Ectodermal cell (in vitro differentiated cells): ENCODE results near the gene GBP5.
"Not testable (repeated sequence)": the region's sequence is repeated elsewhere in the genome, so short reads cannot be mapped to it uniquely, and the experiment has no call there.

Experiments
- H3K27ac ChIP-seq: 2 replicates; pipeline ENCODE4 v1.7.0; 2013; ENCODE audit warnings: mild to moderate bottlenecking, low read depth, low read length; ENCODE audit not compliant: insufficient read depth, poor library complexity, severe bottlenecking
- H3K27me3 ChIP-seq: 2 replicates; pipeline ENCODE4 v1.7.0; 2013; ENCODE audit warnings: mild to moderate bottlenecking, low read length; ENCODE audit not compliant: insufficient read depth, control insufficient read depth, poor library complexity, severe bottlenecking
- H3K36me3 ChIP-seq: one replicate; pipeline ENCODE4 v1.7.0; 2013; ENCODE audit warnings: low read length; ENCODE audit not compliant: control insufficient read depth, insufficient read depth
- H3K4me1 ChIP-seq: one replicate; pipeline ENCODE4 v1.7.0; 2013; ENCODE audit warnings: low read length; ENCODE audit not compliant: control insufficient read depth, insufficient read depth
- H3K4me3 ChIP-seq: 2 replicates; pipeline ENCODE4 v1.7.0; 2013; ENCODE audit warnings: low read depth, low read length, control low read depth; ENCODE audit not compliant: insufficient read depth
- H3K9me3 ChIP-seq: 2 replicates; pipeline ENCODE4 v1.7.0; 2013; ENCODE audit warnings: mild to moderate bottlenecking, low read length, moderate library complexity; ENCODE audit not compliant: control insufficient read depth
- WGBS, 2 experiments: methylation state at CpG; one replicate each; pipeline ENCODE4 v1.1.7; 2013; ENCODE audit warnings: missing lambda C conversion rate in 2 of 2; 5-methylcytosine and 5-hydroxymethylcytosine counted together

Gene GBP5

GRCh38 chr1:89262643-89263042 is 10.0 kb downstream of the GBP5 start:
- Histone ChIP-seq H3K36me3 (no peaks in the 10 kb centered on the region), H3K4me1 (no peaks in the 10 kb centered on the region), H3K27ac (no peak overlapping the region), H3K4me3 (no peak overlapping the region), H3K27me3 (no peaks in the 10 kb centered on the region), H3K9me3 (no peaks in the 10 kb centered on the region)
- 100% methylated on average over 2 of the region's 2 CpGs for WGBS, 2 experiments

DNA sequence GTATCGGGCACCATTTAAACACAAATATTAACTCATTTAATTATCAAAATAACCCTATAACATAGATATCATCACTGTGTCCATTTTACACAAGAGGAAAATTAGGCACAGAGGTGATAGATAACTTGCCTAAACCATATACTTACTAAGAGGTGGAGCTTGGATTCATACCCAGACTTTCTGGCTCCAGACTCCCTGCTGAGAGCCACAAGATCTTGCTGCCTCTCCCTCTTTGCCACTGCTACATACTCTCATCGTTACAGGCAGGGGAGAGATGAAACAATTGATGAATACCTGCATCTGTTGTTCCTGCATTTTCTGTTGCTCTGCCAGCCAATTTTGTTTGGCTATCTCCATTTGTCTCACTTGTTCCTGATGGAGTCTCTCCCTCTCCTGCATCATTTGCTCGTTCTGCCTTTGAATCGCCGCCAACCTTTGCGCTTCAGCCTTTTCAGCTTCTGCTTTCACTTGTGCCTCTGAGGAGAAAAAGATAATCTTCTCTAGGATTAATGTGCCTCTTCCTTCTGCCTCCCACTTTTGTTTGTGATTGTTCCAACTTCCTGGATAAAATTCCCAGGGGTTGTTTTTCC is 10.6 kb downstream of the GBP5 start:
- no peaks in the 10 kb centered on the region for H3K9me3 ChIP-seq
- WGBS, 2 experiments, result 82 to 88% methylated on average over 6 of the region's 6 CpGs

DNA sequence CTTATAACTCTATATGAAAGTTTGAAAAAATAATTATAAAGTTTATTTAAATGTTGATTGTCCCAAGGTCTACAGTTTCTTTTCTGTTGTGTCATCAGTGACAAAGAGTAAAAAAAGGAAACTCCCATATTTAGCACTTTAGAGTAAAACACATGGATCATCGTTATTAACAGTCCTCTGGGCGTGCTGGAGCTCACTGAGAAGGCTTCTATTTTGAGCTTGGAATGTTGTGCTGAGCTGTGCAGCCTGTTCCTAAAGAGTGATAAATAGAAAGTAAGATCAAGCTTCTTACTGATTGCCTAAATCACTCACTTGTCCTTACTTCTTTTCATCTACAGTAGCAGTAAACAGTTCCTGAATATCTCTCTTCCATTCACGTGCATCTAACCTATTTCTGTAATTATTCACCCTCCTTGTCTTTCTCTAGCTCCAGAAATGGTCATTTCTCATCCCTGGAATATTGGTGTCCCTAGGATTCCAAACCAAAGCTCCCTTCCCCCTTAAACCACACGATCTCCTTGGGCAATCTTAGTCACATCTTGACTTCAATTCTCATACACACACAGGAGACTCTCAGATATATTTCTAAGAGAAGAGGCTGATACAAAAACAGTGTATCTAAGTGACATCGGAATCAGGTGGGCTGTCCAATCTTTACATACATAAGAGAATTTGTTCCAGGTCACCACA is 11.9 kb downstream of the GBP5 start:
- 89 to 92% methylated on average over 5 of the region's 5 CpGs for WGBS, 2 experiments
- H3K36me3 ChIP-seq, result no peaks in the 10 kb centered on the region
- no peaks in the 10 kb centered on the region for H3K4me1 ChIP-seq
- no peaks in the 10 kb centered on the region for H3K27me3 ChIP-seq
- no peaks in the 10 kb centered on the region for H3K9me3 ChIP-seq
- no peak overlapping the region for H3K27ac ChIP-seq
- H3K4me3 ChIP-seq, result no peak overlapping the region

More for the DNA sequence above, 10.6 kb downstream of the GBP5 start:
- H3K27me3 ChIP-seq, result no peaks in the 10 kb centered on the region
- no peak overlapping the region for H3K27ac ChIP-seq
- H3K4me1 ChIP-seq, result no peaks in the 10 kb centered on the region
- H3K4me3 ChIP-seq, result no peak overlapping the region
- H3K36me3 ChIP-seq, result no peaks in the 10 kb centered on the region

DNA sequence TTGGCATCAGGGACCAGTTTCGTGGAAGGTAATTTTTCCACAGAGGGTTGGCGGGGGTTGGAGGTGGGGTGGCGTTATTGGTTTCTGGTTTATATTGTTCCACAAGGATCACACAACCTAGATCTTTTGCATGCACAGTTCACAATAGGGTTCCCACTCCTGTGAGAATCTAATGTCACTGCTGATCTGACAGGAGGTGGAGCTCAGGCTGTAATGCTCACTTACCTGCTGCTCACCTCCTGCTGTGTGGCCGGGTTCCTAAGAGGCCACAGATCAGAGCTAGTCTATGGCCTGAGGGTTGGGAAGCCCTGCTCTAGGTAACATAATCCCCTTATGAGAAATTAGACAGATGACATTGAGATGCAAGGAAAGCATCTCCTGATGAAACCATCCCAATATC is 12.6 kb downstream of the GBP5 start:
- H3K4me1 ChIP-seq, result no peaks in the 10 kb centered on the region
- 74 to 81% methylated on average over 3 to 4 of the region's 4 CpGs for WGBS, 2 experiments
- no peak overlapping the region for H3K27ac ChIP-seq
- H3K4me3 ChIP-seq, result no peak overlapping the region
- H3K9me3 ChIP-seq, result no peaks in the 10 kb centered on the region
- H3K36me3 ChIP-seq, result no peaks in the 10 kb centered on the region
- no peaks in the 10 kb centered on the region for H3K27me3 ChIP-seq

DNA sequence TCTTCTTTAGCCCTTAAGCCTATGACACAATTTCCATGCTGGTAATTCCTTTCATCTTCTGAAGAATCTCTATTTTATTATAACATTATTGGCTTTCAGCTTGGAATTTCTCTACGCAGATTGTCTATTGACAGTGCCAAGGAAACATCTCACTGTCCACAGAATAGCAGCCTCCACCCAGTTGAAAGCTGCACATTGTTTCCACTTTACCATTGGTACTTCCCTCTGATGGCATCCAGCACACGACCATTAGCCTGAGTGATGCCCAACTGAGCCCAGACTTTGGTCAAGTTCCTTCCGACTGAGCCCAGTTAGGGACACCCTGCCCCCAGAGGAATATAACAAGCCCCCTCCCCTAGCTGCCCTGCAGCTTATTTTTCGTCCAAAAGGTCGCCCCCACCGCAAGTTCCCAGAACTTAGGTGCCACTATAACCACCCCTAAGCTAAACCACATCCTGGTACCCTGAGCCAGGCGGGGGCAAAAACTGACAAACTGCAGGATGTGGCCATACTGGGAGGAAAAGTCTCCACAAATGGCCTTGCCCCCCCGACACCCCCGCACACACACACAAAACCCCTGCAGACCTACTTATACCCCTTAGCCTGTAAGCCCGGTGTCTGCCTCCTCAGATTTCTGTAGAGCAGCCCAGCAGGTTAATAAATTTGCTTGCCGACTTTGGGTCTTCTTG is 13.2 kb downstream of the GBP5 start:
- no peaks in the 10 kb centered on the region for H3K27me3 ChIP-seq
- H3K4me1 ChIP-seq, result no peaks in the 10 kb centered on the region
- no peaks in the 10 kb centered on the region for H3K9me3 ChIP-seq
- H3K36me3 ChIP-seq, result no peaks in the 10 kb centered on the region
- no peak overlapping the region for H3K4me3 ChIP-seq
- 90 to 92% methylated on average over 11 of the region's 11 CpGs for WGBS, 2 experiments
- H3K27ac ChIP-seq, result no peak overlapping the region

DNA sequence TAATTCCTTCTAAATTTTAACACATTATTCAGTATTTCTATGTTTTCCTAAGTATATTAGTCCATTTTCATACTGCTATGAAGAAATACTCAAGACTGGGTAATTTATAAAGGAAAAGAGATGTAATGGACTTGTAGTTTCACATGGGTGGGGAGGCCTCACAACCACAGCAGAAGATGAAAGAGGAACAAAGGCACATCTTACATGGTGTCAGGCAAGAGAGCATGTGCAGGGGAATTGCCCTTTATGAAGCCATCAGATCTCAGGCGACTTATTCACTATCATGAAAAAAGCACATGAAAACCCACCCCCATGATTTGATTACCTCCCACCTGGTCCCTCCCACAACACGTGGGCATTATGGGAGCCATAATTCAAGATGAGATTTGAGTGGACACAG is 15.6 kb downstream of the GBP5 start:
- H3K27ac ChIP-seq, result no peak overlapping the region
- no peaks in the 10 kb centered on the region for H3K36me3 ChIP-seq
- 86 to 87% methylated on average over 2 of the region's 2 CpGs for WGBS, 2 experiments
- H3K4me1 ChIP-seq, result no peaks in the 10 kb centered on the region
- H3K4me3 ChIP-seq, result no peak overlapping the region
- no peaks in the 10 kb centered on the region for H3K27me3 ChIP-seq
- H3K9me3 ChIP-seq, result no peaks in the 10 kb centered on the region

DNA sequence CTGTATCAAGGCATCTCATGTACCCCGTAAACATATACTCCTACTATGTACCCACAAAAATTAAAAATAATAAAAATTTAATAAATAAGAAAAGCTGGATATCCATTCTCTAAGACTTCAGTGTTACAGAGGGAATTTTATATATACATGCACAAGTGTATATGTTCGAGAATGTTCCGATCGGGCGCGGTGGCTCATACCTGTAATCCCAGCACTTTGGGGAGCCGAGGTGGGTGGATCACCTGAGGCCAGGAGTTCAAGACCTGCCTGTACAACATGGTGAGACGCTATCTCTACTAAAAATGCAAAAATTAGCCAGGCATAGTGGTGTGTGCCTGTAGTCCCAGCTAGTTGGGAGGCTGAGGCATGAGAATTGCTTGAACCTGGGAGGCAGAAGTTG is 17.1 kb downstream of the GBP5 start:
- H3K9me3 ChIP-seq, H3K27ac ChIP-seq, H3K27me3 ChIP-seq, H3K36me3 ChIP-seq, H3K4me1 ChIP-seq, H3K4me3 ChIP-seq: not testable (repeated sequence)
- WGBS, 2 experiments, result 89 to 95% methylated on average over 7 of the region's 8 CpGs

DNA sequence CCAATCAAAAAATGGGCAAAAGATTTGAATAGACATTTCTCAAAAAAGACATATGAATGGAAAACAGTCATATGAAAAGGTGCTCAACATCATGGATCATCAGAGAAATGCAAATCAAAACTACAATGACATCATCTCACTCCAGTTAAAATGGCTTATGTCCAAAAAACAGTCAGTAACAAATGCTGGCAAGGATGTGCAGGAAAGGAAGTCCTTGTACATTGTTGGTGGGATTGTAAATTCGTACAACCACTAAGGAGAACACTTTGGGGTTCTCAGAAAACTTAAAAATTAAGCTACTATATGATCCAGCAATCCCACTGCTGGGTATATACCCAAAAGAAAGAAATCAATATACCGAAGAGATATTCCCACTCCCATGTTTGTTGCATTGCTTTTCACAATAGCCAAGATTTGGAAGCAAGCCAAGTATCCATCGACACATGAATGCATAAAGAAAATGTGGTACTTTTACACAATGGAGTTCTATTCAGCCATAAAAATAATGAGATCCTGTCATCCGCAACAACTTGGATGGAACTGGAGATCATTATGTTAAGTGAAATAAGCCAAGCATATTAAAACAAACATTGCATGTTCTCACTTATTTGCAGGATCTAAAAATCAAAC is 17.9 kb downstream of the GBP5 start:
- no peaks in the 10 kb centered on the region for H3K36me3 ChIP-seq
- no peak overlapping the region for H3K4me3 ChIP-seq
- H3K27ac ChIP-seq, result no peak overlapping the region
- no peaks in the 10 kb centered on the region for H3K27me3 ChIP-seq
- WGBS, 2 experiments, result 93 to 100% methylated on average over 2 to 4 of the region's 4 CpGs
- no peaks in the 10 kb centered on the region for H3K9me3 ChIP-seq
- H3K4me1 ChIP-seq, result no peaks in the 10 kb centered on the region

DNA sequence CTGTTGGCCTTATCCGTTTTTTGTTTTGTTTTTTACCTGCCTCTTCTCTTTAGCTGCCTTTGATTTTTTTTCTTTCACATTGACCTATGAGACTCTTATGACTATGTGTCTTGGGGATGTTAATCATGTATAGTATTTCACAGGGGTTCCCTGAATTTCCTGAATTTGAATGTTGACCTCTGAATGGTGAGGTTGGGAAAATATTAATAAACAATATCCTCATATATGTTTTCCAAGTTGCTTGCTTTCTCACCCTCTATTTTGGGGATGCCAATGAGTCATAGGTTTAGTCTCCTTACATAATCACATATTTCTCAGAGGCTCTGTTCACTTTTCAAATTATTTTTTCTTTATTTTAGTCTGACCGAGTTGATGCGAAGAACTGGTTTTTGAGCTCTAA is 29.6 kb downstream of the GBP5 start:
- WGBS, 2 experiments, result 100% methylated on average over 1 to 3 of the region's 3 CpGs
- Histone ChIP-seq H3K4me3 (no peak overlapping the region), H3K4me1 (no peaks in the 10 kb centered on the region)

More for the DNA sequence above, 29.6 kb downstream of the GBP5 start:
- no peak overlapping the region for H3K27ac ChIP-seq
- no peaks in the 10 kb centered on the region for H3K36me3 ChIP-seq
- no peaks in the 10 kb centered on the region for H3K9me3 ChIP-seq
- H3K27me3 ChIP-seq, result no peaks in the 10 kb centered on the region
